Measurements from ENCODE around the gene PTPRN2. TPM values are rescaled to one million over a fixed set of nuclear protein-coding genes. Genes with fewer than 3 reads are reported as not detected.

The PTPRN2 gene
- total RNA-seq, 1 experiment from 2014 or later: 1.1 TPM

DNA sequence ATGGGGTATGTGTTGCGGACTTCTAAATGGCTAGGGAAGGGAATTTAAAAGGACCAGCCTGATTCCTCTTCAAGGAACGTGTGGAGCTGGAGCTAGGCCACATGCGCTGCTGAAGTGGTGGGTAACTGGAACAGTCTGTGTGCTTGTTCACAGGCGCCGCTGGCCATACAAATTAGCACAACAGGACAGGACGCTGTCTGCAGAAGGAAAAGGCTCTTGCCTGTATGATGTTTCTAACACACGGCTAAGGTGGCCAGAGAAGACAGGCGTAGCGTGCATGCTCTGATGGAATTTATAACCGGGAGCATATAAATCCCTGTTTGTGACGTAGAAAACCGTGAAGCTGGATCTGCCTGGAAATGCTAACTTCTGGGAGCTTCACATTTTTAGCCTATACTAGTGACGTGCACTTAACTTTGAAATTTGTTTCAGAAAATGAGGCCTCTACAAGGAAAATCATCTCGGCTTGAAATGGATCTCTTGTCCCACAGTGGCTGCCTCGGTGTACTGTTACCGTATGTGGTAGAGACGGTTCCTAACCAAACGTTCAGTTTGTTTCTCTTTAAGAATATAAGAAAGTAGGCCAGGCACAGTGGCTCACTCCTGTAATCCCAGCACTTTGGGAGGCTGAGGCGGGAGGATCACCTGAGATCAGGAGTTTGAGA lies 569.4 kb downstream of the PTPRN2 start:
- H3K36me3 ChIP-seq (ENCODE audit: control insufficient read depth, insufficient read depth, low read length): no peaks in the 10 kb centered on the region
- in situ Hi-C loops (cut with HindIII; ENCODE audit: low pct_unique_long_range_greater_than_20kb, low sequenced_read_pairs): no loop called here
- no peaks in the 10 kb centered on the region for H3K9me3 ChIP-seq (ENCODE audit: control insufficient read depth, insufficient read depth, low read depth, low read length)
- ATAC-seq (no peak), DNase-seq (ENCODE audit: low read depth, low spot score) (no peak)
- ChIA-PET POLR2A (no interaction called here), CTCF (no interaction called here)
- no peaks in the 10 kb centered on the region; the same call in 1 of the 2 replicates for H3K27me3 ChIP-seq (ENCODE audit: control insufficient read depth, insufficient read depth, low read length)
- no TSS peak for BruUV-seq (replicated peaks)
- H3K27ac ChIP-seq (ENCODE audit: low read length): no peak overlapping the region
- no peaks in the 10 kb centered on the region for H3K4me1 ChIP-seq (ENCODE audit: control insufficient read depth, insufficient read depth, low read length)
- intact Hi-C loops (cut with micrococcal nuclease; ENCODE audit: unreplicated experiment): no loop called here
- no peak overlapping the region for H3K4me3 ChIP-seq (ENCODE audit: low read depth in 2 of 2, low read length in 2 of 2)
- TF ChIP-seq POLR2AphosphoS5 (IDR thresholded peaks at IDR 0.05; ENCODE audit: low read depth, low read length) (no peak), SIN3A (IDR thresholded peaks at IDR 0.05; ENCODE audit: borderline replicate concordance, insufficient read depth, low read depth, low read length) (no peak)
- TF ChIP-seq, protein P1, sequence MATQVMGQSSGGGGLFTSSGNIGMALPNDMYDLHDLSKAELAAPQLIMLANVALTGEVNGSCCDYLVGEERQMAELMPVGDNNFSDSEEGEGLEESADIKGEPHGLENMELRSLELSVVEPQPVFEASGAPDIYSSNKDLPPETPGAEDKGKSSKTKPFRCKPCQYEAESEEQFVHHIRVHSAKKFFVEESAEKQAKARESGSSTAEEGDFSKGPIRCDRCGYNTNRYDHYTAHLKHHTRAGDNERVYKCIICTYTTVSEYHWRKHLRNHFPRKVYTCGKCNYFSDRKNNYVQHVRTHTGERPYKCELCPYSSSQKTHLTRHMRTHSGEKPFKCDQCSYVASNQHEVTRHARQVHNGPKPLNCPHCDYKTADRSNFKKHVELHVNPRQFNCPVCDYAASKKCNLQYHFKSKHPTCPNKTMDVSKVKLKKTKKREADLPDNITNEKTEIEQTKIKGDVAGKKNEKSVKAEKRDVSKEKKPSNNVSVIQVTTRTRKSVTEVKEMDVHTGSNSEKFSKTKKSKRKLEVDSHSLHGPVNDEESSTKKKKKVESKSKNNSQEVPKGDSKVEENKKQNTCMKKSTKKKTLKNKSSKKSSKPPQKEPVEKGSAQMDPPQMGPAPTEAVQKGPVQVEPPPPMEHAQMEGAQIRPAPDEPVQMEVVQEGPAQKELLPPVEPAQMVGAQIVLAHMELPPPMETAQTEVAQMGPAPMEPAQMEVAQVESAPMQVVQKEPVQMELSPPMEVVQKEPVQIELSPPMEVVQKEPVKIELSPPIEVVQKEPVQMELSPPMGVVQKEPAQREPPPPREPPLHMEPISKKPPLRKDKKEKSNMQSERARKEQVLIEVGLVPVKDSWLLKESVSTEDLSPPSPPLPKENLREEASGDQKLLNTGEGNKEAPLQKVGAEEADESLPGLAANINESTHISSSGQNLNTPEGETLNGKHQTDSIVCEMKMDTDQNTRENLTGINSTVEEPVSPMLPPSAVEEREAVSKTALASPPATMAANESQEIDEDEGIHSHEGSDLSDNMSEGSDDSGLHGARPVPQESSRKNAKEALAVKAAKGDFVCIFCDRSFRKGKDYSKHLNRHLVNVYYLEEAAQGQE (IDR thresholded peaks at IDR 0.05; ENCODE audit: insufficient read depth in 1 of 2, low read depth in 2 of 2, low read length in 1 of 2): no peak

DNA sequence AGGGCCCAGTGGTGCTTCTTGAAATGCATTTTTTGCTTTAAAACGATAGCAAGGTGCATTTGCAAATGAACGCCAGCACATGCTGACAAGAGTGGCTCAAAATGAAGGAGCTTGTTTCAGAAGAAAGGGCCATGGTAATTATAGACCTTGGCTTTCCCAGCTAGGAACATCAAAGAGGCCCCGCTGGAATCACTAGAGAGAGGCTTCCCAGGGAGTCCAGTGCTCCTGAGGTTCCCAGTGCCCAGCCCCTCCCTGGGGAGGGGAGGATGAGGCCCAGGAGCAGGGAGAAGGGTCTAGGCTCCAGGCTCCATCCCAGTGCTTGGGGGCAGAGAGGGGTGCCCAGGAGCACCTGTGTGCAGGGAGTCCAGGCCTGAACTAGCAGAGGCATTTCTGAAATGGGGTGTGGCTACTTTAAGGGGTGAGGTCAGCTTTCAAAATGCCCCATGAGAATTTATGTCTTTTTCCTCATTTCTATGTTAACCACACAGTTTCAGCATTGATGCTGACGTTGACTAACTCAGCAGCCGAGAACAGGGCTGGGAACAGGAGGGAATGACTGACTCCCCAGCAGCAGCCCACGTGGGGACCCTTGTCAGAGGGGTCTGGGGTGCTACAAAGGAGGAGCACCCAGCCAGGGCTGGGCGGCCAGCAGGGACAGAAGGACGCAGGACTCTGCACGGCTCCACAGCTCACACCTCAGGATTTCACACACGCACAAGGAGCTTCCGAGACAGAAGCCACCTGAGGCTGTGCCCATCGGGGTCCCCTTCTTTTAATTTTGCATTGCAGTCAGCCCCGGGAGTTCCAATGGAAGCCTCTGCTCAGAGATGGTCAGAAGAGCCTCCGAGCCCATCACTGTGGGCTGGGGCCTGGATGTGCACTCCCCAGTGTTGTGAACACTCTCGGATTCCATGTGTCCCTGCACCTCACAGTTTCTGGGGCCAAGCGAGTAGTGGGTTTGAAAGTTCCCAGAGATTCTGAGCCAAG lies 570.2 kb downstream of the PTPRN2 start:
- ATAC-seq (no peak), DNase-seq (ENCODE audit: low read depth, low spot score) (no peak)
- H3K36me3 ChIP-seq (ENCODE audit: control insufficient read depth, insufficient read depth, low read length): no peaks in the 10 kb centered on the region
- H3K9me3 ChIP-seq (ENCODE audit: control insufficient read depth, insufficient read depth, low read depth, low read length): no peaks in the 10 kb centered on the region
- ChIA-PET POLR2A (no interaction called here), CTCF (interaction anchor here (0.5 kb wide), 1 partner anchor 478 kb away, joined by 3 read pairs; no protein-coding TSS in a partner anchor)
- in situ Hi-C loops (cut with HindIII; ENCODE audit: low pct_unique_long_range_greater_than_20kb, low sequenced_read_pairs) (no loop called here), intact Hi-C loops (cut with micrococcal nuclease; ENCODE audit: unreplicated experiment) (no loop called here)
- TF ChIP-seq, protein P1 (IDR thresholded peaks at IDR 0.05; ENCODE audit: insufficient read depth in 1 of 2, low read depth in 2 of 2, low read length in 1 of 2): no peak
- TF ChIP-seq TCF7L2 (IDR thresholded peaks at IDR 0.05; ENCODE audit: low read depth, low read length): no peak
- BruUV-seq (replicated peaks): no TSS peak
- no peak overlapping the region for H3K4me3 ChIP-seq (ENCODE audit: low read depth in 2 of 2, low read length in 2 of 2)
- H3K27me3 ChIP-seq (ENCODE audit: control insufficient read depth, insufficient read depth, low read length): peaks cover 4% of the 10 kb centered on the region
- no peaks in the 10 kb centered on the region for H3K4me1 ChIP-seq (ENCODE audit: control insufficient read depth, insufficient read depth, low read length)
- H3K27ac ChIP-seq (ENCODE audit: low read length): no peak overlapping the region
